RWPE1 (cell line): ENCODE results near the gene SLC25A21.

Experiments used
- CTCF ChIA-PET: fragments of 350-600 bp; sonication (Branson Sonifier 250); formaldehyde crosslinking; extraction: SDS; loops from one replicate; lab custom pipeline; 2021; lab: Yijun Ruan, JAX
- POLR2A ChIA-PET: fragments of 400-600 bp; formaldehyde crosslinking; extraction: SDS; loops from one replicate; lab custom pipeline; 2020; ENCODE audit warnings: antibody characterized with exemption; ENCODE audit not compliant: low non-redundant PET; lab: Yijun Ruan, JAX
- DNase-seq: peaks from one replicate; pipeline ENCODE4 v3.0.0; 2012; ENCODE audit warnings: low spot score
- H3K27ac ChIP-seq: fragments of 450-650 bp; 2 replicates; pipeline ENCODE4 v1.5.1; 2017
- CTCF ChIP-seq: fragments of 450-650 bp; conservative IDR thresholded peaks from 2 replicates; pipeline ENCODE4 v1.5.1; 2017; ENCODE audit warnings: low read depth, mild to moderate bottlenecking

Gene SLC25A21

DNA sequence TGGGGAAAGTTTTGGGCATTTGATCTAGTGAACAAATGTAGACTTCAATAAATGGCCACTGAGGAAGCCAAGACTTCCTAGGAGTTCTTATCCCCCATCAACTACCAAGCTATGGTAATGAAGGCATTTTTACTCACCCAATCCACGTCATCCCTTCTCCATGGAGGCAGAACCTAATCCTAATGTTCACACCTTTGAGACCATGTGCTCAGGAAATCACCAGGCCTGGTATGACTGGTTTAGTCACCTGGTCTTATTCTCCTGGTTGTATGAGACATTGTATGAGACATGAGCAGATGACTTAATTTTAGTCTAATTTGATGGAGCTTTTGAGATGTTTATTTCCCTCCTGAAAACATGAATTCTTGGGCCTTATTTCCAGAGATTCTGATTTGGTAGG, 422.2 kb downstream of the SLC25A21 start:
- ChIA-PET CTCF (no interaction called here), POLR2A (no interaction called here)
- TF ChIP-seq CTCF: no peak

GRCh38 chr14:36748610-36749213, 423.7 kb downstream of the SLC25A21 start:
- H3K27ac ChIP-seq: no peak overlapping the region
- ChIA-PET CTCF (interaction anchor here (0.9 kb wide), 1 partner anchor 38 kb away, joined by 3 read pairs; no protein-coding TSS in a partner anchor), POLR2A (no interaction called here)
- no peak for TF ChIP-seq CTCF
- no peak for DNase-seq

More for the DNA sequence above, 422.2 kb downstream of the SLC25A21 start:
- no peak overlapping the region for H3K27ac ChIP-seq
- no peak for DNase-seq

DNA sequence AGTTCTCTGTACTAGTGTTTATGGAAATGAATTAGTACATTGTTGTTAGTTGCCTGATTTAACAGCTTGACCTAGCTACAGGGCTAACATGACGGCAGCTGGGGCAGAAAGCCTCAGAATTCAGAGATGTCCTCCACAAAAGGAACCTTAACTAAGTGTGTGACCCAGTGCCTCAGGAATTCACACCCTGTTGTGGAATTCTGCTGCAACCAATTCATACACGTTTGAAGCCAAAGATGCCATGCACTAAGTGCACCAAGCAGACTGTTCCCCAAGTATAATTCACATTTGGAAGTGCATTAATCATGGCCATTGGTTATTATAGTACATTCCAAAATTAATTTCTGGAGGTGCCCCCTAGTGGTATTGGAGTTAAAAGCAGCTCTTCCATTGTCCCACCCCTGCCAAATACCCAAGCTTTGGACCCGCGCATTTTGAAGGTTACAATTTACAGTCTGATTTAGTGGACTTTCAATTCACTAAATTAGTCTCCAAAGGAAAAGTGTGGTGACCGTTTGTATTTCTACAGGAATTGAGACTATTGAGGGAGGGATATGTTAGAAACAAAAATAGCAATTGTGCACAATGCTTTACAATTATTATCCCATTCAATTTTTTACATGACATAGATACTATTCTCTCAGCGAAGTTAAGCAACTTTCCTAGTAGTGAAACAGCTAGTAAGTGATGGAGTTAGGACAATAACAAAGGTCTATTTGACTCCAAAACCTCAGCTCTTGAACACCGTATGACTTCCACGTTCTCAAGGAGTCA, 424.8 kb downstream of the SLC25A21 start:
- POLR2A ChIA-PET: no interaction called here
- TF ChIP-seq CTCF: peak; percentile 61
- DNase-seq: peak; percentile 45
- CTCF ChIA-PET: interaction anchor here (0.5 to 1.7 kb wide), 14 partner anchors 8 to 530 kb away, joined by 3 to 8 read pairs (median 3); no protein-coding TSS in a partner anchor
- no peak overlapping the region for H3K27ac ChIP-seq

GRCh38 chr14:36746872-36747271, 425.5 kb downstream of the SLC25A21 start:
- ChIA-PET CTCF (interaction anchor here (1.7 kb wide), 1 partner anchor 12 kb away, joined by 4 read pairs; no protein-coding TSS in a partner anchor), POLR2A (no interaction called here)
- no peak overlapping the region for H3K27ac ChIP-seq
- TF ChIP-seq CTCF: no peak
- no peak for DNase-seq

DNA sequence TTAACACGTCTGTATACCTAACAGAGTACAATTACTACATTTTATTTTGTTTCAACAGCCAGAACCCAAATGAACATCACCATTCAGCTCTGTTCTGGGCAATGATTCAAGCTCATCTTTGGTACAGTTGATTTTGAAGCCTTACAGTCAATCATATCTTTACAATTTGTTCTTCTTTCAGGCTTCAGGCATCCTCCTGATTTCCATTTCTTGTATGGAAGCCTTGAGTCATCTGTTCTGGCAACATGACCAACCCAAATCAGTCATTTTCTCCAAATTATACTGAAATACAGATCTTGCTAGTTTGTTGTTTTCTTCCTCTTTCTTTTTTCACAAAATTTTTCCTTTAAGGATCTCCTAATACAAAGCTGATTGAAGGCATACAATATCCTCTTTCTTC, 430.5 kb downstream of the SLC25A21 start:
- ChIA-PET CTCF (no interaction called here), POLR2A (no interaction called here)
- DNase-seq: no peak
- no peak for TF ChIP-seq CTCF
- H3K27ac ChIP-seq: no peak overlapping the region

GRCh38 chr14:36738269-36738668, 434.1 kb downstream of the SLC25A21 start:
- no peak for TF ChIP-seq CTCF
- POLR2A ChIA-PET: interaction anchor here (0.6 kb wide), 1 partner anchor 149 kb away, joined by 4 read pairs; no protein-coding TSS in a partner anchor
- CTCF ChIA-PET: interaction anchor here (0.6 to 1.9 kb wide), 2 partner anchors 9 to 916 kb away, joined by 3 to 8 read pairs; no protein-coding TSS in a partner anchor
- DNase-seq: no peak
- no peak overlapping the region for H3K27ac ChIP-seq
